SU-DHL-6 (cell line): ENCODE results near the gene CHL1.
A peak's percentile ranks its signal among the peaks of the same experiment; 100 is the strongest.

Source experiments
- H2AFZ ChIP-seq: fragments of 200-600 bp; sonication (generic); 2 replicates; pipeline ENCODE4 v1.6.1; 2014; ENCODE audit warnings: low read depth, mild to moderate bottlenecking, moderate library complexity, mixed read lengths, antibody characterized with exemption, low read length; ENCODE audit not compliant: severe bottlenecking
- H3F3A ChIP-seq: fragments of 200-600 bp; shearing (Covaris generic); 2 replicates; pipeline ENCODE4 v1.6.0; 2016; ENCODE audit warnings: antibody characterized with exemption, mild to moderate bottlenecking; ENCODE audit not compliant: insufficient read depth
- H3K27ac ChIP-seq: fragments of 200-600 bp; sonication (generic); 2 replicates; pipeline ENCODE4 v1.5.1; 2016; ENCODE audit warnings: low read depth, mild to moderate bottlenecking, low read length, moderate library complexity, mixed read lengths
- H3K27me3 ChIP-seq: fragments of 200-600 bp; sonication (generic), shearing (Covaris generic); 2 replicates; pipeline ENCODE4 v1.6.0; 2014; ENCODE audit warnings: mild to moderate bottlenecking, low read length
- H3K36me3 ChIP-seq: fragments of 200-600 bp; sonication (generic); 2 replicates; pipeline ENCODE4 v1.6.1; 2014; ENCODE audit warnings: mild to moderate bottlenecking, low read length, mixed read lengths
- H3K4me2 ChIP-seq: fragments of 300-600, 200-600 bp; shearing (Covaris generic), sonication (generic); 2 replicates; pipeline ENCODE4 v1.6.0; 2014; ENCODE audit warnings: low read length, low read depth, mild to moderate bottlenecking; ENCODE audit not compliant: poor library complexity, severe bottlenecking
- H3K4me3 ChIP-seq: fragments of 200-600 bp; sonication (generic); 2 replicates; pipeline ENCODE4 v1.5.1; 2014; ENCODE audit warnings: antibody characterized with exemption, low read length, mild to moderate bottlenecking, mixed read lengths; ENCODE audit not compliant: insufficient read depth, poor library complexity, severe bottlenecking
- H3K79me2 ChIP-seq: fragments of 200-600 bp; sonication (generic); 2 replicates; pipeline ENCODE4 v1.6.1; 2014; ENCODE audit warnings: mild to moderate bottlenecking, low read length, moderate library complexity; ENCODE audit not compliant: insufficient read depth
- H3K9ac ChIP-seq: fragments of 200-600 bp; sonication (generic); 2 replicates; pipeline ENCODE4 v1.7.0; 2014; ENCODE audit warnings: mild to moderate bottlenecking, low read length
- H3K9me2 ChIP-seq: fragments of 200-600 bp; sonication (generic); replicated peaks from 2 replicates; pipeline ENCODE4 v1.6.1; 2014; ENCODE audit warnings: low read length; ENCODE audit not compliant: insufficient read depth
- H3K9me3 ChIP-seq: fragments of 200-600 bp; sonication (generic); 2 replicates; pipeline ENCODE4 v1.6.1; 2014; ENCODE audit warnings: low read length, mixed read lengths; ENCODE audit not compliant: insufficient read depth
- H4K20me1 ChIP-seq: fragments of 200-600 bp; sonication (generic); 2 replicates; pipeline ENCODE4 v1.6.1; 2014; ENCODE audit warnings: low read depth, mild to moderate bottlenecking, antibody characterized with exemption, low read length, moderate library complexity, mixed read lengths
- EZH2phosphoT487 ChIP-seq: fragments of 200-600 bp; sonication (generic), shearing (Covaris generic); conservative IDR thresholded peaks from 2 replicates; pipeline ENCODE4 v1.6.1; 2018; ENCODE audit warnings: mild to moderate bottlenecking, antibody characterized with exemption, low read length, moderate library complexity, mixed read lengths
- TF ChIP-seq, protein P1 (sequence below): fragments of 200-600 bp; sonication (generic); IDR thresholded peaks from one replicate; pipeline ENCODE4 v1.5.1; 2017; ENCODE audit warnings: antibody characterized with exemption, mild to moderate bottlenecking, low read length, moderate library complexity; ENCODE audit not compliant: insufficient read depth, poor library complexity, severe bottlenecking

Gene CHL1

DNA sequence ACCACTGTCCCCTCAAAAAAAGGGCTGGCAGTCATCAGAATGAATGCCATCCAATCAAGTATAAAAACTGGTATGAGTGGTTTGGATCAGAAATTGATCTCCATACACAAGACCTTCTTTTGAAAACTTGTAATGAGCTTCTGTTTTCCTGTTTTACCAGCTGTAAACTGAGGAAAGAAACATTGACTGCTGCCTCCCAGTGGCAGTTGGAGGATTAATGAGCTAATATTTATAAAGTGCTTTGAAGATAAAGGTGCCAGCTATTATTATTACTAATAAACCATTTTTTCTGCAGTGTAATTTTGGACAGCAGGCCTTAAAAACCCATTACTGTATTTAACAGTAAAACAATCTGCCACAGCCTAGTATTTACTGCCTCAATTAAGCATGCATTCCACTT, 11.4 kb downstream of the CHL1 start:
- H3K9me2 ChIP-seq: no peaks in the 10 kb centered on the region
- H3K27ac ChIP-seq: no peak overlapping the region
- H3K79me2 ChIP-seq: no peaks in the 10 kb centered on the region
- no peaks in the 10 kb centered on the region for H3K27me3 ChIP-seq
- TF ChIP-seq, protein P1, sequence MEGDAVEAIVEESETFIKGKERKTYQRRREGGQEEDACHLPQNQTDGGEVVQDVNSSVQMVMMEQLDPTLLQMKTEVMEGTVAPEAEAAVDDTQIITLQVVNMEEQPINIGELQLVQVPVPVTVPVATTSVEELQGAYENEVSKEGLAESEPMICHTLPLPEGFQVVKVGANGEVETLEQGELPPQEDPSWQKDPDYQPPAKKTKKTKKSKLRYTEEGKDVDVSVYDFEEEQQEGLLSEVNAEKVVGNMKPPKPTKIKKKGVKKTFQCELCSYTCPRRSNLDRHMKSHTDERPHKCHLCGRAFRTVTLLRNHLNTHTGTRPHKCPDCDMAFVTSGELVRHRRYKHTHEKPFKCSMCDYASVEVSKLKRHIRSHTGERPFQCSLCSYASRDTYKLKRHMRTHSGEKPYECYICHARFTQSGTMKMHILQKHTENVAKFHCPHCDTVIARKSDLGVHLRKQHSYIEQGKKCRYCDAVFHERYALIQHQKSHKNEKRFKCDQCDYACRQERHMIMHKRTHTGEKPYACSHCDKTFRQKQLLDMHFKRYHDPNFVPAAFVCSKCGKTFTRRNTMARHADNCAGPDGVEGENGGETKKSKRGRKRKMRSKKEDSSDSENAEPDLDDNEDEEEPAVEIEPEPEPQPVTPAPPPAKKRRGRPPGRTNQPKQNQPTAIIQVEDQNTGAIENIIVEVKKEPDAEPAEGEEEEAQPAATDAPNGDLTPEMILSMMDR: peak; percentile 31
- no peak for TF ChIP-seq EZH2phosphoT487
- no peaks in the 10 kb centered on the region for H3K36me3 ChIP-seq
- H3K9ac ChIP-seq: no peak overlapping the region
- H3K4me3 ChIP-seq: no peak overlapping the region
- H2AFZ ChIP-seq: peak overlapping the region; percentile 6
- H3K9me3 ChIP-seq: no peaks in the 10 kb centered on the region
- H4K20me1 ChIP-seq: no peaks in the 10 kb centered on the region
- H3K4me2 ChIP-seq: no peak overlapping the region
- no peaks in the 10 kb centered on the region for H3F3A ChIP-seq

DNA sequence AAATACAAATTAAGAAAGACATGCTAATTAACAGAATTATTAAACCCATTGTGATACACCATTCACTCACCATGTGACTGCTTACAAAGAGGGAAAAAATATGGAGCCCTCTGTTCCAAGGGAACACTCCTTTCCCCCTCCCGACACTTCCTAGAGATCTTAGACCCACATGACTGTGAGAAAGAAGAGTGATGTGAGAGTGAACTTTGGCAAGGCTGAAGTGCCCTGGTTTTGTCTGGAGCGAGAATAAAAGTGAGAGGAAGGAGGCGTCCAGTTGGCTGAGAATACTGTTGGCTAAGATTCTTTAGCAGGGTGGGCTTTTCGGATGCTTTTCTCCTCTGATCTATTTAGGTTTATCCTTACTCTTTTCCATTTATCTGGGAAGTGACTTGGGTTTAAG, 14.1 kb downstream of the CHL1 start:
- TF ChIP-seq, protein P1: no peak
- no peak for TF ChIP-seq EZH2phosphoT487
- Histone ChIP-seq H3K27me3 (no peaks in the 10 kb centered on the region), H3K9me3 (no peaks in the 10 kb centered on the region), H3K36me3 (no peaks in the 10 kb centered on the region), H3F3A (no peaks in the 10 kb centered on the region), H3K27ac (no peak overlapping the region), H3K4me2 (no peak overlapping the region), H3K4me3 (no peak overlapping the region), H3K79me2 (no peaks in the 10 kb centered on the region), H2AFZ (no peak overlapping the region), H3K9ac (no peak overlapping the region), H3K9me2 (no peaks in the 10 kb centered on the region), H4K20me1 (no peaks in the 10 kb centered on the region)

DNA sequence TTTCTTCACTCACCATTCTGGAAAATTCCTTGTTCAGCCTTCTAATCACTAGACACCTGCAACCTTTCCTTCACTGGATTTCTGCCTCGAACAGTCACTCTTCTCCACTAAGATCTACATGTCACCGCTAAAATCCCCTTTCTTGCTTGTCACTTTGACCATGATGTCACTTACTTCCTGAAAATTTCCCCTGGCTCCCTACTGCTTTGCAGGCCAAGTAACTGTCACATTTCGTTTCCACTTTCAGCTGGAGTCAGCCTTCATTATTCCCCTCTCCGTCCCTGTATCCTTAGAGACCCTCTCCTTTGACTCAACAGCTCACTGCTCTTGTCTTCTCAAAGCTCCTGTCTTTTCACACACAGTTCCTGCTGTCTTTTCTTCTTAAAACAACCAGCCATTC, 15.9 kb downstream of the CHL1 start:
- no peak for TF ChIP-seq EZH2phosphoT487
- TF ChIP-seq, protein P1: no peak
- no peak overlapping the region for H3K27ac ChIP-seq
- no peaks in the 10 kb centered on the region for H4K20me1 ChIP-seq
- H3K79me2 ChIP-seq: no peaks in the 10 kb centered on the region
- H3K9me2 ChIP-seq: no peaks in the 10 kb centered on the region
- no peak overlapping the region for H3K4me3 ChIP-seq
- H3K36me3 ChIP-seq: no peaks in the 10 kb centered on the region
- H3K27me3 ChIP-seq: no peaks in the 10 kb centered on the region
- no peak overlapping the region for H3K9ac ChIP-seq
- H3F3A ChIP-seq: no peaks in the 10 kb centered on the region
- no peaks in the 10 kb centered on the region for H3K9me3 ChIP-seq
- peak overlapping the region; percentile 55 for H2AFZ ChIP-seq
- no peak overlapping the region for H3K4me2 ChIP-seq
